ENCODE results near the gene ZG16B. TPM values are rescaled to one million over a fixed set of nuclear protein-coding genes. Genes with fewer than 3 reads are reported as not detected.

The ZG16B gene
- total RNA-seq, 1 donor from 2014 or later: 0.27 TPM

- intact Hi-C loops (cut with micrococcal nuclease): no loop called here
- Histone ChIP-seq H3K27ac (replicated peaks) (no peak overlapping the region), H3K4me1 (peaks cover 17% of the 10 kb centered on the region), H3K9me3 (replicated peaks) (no peaks in the 10 kb centered on the region), H3K4me3 (no peak overlapping the region), H3K36me3 (no peaks in the 10 kb centered on the region), H3K27me3 (ENCODE audit: low read depth) (peaks cover 69% of the 10 kb centered on the region)
- peak; percentile 77 for TF ChIP-seq CTCF (IDR thresholded peaks at IDR 0.05; ENCODE audit: borderline replicate concordance)
- peak; percentile 48 for DNase-seq
These were observed 8.8 kb downstream of the ZG16B start for GRCh38 chr16:2838928-2839327.

- peaks cover 17% of the 10 kb centered on the region for H3K4me1 ChIP-seq
- no peaks in the 10 kb centered on the region for H3K9me3 ChIP-seq (replicated peaks)
- H3K27me3 ChIP-seq (ENCODE audit: low read depth): peaks cover 69% of the 10 kb centered on the region
- no peaks in the 10 kb centered on the region for H3K36me3 ChIP-seq
- H3K4me3 ChIP-seq: no peak overlapping the region
- intact Hi-C loops (cut with micrococcal nuclease): no loop called here
- peak; percentile 5 for DNase-seq
- TF ChIP-seq CTCF (IDR thresholded peaks at IDR 0.05; ENCODE audit: borderline replicate concordance): no peak
- H3K27ac ChIP-seq (replicated peaks): no peak overlapping the region
These were observed 9.7 kb downstream of the ZG16B start for GRCh38 chr16:2839650-2840450.

- peaks cover 17% of the 10 kb centered on the region for H3K4me1 ChIP-seq
- no peaks in the 10 kb centered on the region for H3K36me3 ChIP-seq
- no peak overlapping the region for H3K27ac ChIP-seq (replicated peaks)
- no peak for TF ChIP-seq CTCF (IDR thresholded peaks at IDR 0.05; ENCODE audit: borderline replicate concordance)
- no peak overlapping the region for H3K4me3 ChIP-seq
- peak; percentile 9 for DNase-seq
- intact Hi-C loops (cut with micrococcal nuclease): no loop called here
- peaks cover 67% of the 10 kb centered on the region for H3K27me3 ChIP-seq (ENCODE audit: low read depth)
- H3K9me3 ChIP-seq (replicated peaks): no peaks in the 10 kb centered on the region
These were observed 10.8 kb downstream of the ZG16B start for GRCh38 chr16:2840914-2841313.

GRCh38 chr16:2841606-2842339 lies 11.7 kb downstream of the ZG16B start:
- TF ChIP-seq CTCF (IDR thresholded peaks at IDR 0.05; ENCODE audit: borderline replicate concordance): no peak
- peak overlapping the region; percentile 25 for H3K27ac ChIP-seq (replicated peaks)
- intact Hi-C loops (cut with micrococcal nuclease): no loop called here
- peak; percentile 10 for DNase-seq
- H3K9me3 ChIP-seq (replicated peaks): no peaks in the 10 kb centered on the region
- H3K4me3 ChIP-seq: peak overlapping the region; percentile 19
- peaks cover 58% of the 10 kb centered on the region for H3K27me3 ChIP-seq (ENCODE audit: low read depth)
- no peaks in the 10 kb centered on the region for H3K36me3 ChIP-seq
- H3K4me1 ChIP-seq: peaks cover 17% of the 10 kb centered on the region

- peak overlapping the region; percentile 19 for H3K4me3 ChIP-seq
- intact Hi-C loops (cut with micrococcal nuclease): no loop called here
- peaks cover 56% of the 10 kb centered on the region for H3K27me3 ChIP-seq (ENCODE audit: low read depth)
These were observed 12.4 kb downstream of the ZG16B start for GRCh38 chr16:2842340-2843000.

More at GRCh38 chr16:2842340-2843000, 12.4 kb downstream of the ZG16B start:
- DNase-seq: peak; percentile 30
- no peaks in the 10 kb centered on the region for H3K36me3 ChIP-seq
- peak; percentile 57 for TF ChIP-seq CTCF (IDR thresholded peaks at IDR 0.05; ENCODE audit: borderline replicate concordance)
- peaks cover 17% of the 10 kb centered on the region for H3K4me1 ChIP-seq
- H3K27ac ChIP-seq (replicated peaks): peak overlapping the region; percentile 25
- H3K9me3 ChIP-seq (replicated peaks): no peaks in the 10 kb centered on the region
